HG02943 (cell line): Measurements from ENCODE around the gene PDS5A.
"Not testable (repeated sequence)": the region's sequence is repeated elsewhere in the genome, so short reads cannot be mapped to it uniquely, and the experiment has no call there.

ENCODE experiments used
- ATAC-seq: cut with Tn5 transposase; IDR thresholded peaks from one replicate; pipeline ENCODE4 v1.9.1; 2021; ENCODE audit warnings: mild to moderate bottlenecking, low read depth, moderate library complexity; ENCODE audit not compliant: unreplicated experiment

The PDS5A gene

GRCh38 chr4:39970671-39971640, 6.8 kb downstream of the PDS5A start:
- ATAC-seq: no peak

- ATAC-seq: no peak
These were observed 14.1 kb downstream of the PDS5A start for GRCh38 chr4:39963656-39964055.

DNA sequence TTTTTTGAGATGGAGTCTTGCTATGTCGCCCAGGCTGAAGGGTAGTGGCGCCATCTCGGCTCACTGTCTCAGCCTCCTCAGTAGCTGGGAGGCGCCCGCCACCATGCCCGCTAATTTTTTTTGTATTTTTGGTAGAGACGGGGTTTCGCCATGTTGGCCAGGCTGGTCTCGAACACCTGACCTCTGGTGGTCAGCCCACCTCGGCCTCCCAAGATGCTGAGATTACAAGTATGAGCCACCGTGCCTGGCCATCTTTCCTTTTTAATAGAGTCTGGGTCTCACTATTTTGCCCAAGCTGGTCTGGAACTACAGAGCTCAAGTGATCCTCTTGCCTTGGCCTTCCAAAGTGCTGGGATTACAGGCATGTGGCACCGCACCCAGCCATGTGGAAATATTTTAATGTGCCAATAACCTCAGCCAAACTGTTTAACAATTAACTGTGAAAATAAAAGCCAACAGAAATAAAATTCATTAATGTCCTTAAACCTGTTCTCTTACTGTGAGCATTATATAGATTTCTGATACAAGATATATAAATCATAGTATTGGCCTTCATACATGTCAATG, 16.3 kb downstream of the PDS5A start:
- no peak for ATAC-seq

DNA sequence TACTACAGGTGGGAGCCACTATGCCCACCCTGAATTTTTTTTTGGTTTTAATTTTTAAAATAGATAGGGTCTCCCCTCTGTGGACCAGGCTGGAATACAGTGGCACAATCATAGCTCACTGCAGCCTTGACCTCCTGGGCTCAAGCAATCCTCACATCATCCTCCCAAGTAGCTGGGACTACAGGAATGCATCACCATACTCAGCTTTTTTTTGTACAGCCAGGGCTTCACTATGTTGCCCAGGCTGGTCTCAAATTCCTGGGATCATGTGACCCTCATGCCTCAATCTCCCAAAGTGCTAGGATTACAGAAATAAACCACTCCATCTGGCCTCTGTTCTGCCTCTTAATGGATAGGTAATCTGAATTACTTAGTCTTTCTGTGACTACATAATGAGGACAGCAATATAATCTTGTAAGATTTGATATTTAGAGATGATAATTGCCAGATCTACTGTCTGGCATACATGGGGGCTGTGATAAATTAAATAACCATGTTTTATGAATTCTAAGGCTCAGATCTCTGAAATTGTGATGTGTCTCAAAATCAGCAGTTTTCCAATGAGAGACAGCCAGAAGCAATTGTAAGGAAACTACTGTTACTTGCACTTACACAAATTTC, 26.7 kb downstream of the PDS5A start:
- no peak for ATAC-seq

- ATAC-seq: no peak
These were observed 29.7 kb downstream of the PDS5A start for GRCh38 chr4:39947963-39948362.

DNA sequence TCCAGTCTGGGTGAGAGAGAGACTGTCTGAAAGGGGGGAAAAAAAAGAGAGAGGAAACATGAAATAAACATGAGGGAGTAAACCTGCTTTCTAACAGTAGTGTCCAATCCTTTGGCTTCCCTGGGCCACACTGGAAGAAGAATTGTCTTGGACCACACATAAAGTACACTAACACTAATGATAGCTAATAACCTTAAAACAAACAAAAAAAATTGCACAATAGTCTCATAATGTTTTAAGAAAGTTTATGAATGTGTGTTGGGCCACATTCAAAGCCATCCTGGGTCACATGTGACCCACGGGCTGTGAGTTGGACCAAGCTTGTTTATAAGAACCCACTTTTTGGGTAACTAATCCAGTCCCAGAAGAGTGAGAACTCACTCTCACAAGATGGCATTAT, 30.3 kb downstream of the PDS5A start:
- no peak for ATAC-seq

DNA sequence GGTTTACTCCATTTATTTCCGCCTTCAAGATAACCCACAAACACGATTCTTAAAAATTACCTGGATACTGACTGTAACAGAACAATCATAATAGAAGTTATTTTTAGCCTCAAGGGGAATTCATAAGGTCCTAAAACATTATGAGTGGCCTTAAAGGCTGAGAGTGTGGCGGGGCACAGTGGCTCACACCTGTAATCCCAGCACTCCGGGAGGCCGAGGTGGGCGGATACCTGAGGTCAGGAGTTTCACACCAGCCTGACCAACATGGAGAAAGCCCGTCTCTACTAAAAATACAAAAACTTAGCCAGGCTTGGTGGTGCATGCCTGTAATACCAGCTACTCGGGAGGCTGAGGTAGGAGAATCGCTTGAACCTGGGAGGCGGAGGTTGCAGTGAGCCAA, 33.5 kb downstream of the PDS5A start:
- ATAC-seq: not testable (repeated sequence)

GRCh38 chr4:39942507-39942906, 35.2 kb downstream of the PDS5A start:
- no peak for ATAC-seq

DNA sequence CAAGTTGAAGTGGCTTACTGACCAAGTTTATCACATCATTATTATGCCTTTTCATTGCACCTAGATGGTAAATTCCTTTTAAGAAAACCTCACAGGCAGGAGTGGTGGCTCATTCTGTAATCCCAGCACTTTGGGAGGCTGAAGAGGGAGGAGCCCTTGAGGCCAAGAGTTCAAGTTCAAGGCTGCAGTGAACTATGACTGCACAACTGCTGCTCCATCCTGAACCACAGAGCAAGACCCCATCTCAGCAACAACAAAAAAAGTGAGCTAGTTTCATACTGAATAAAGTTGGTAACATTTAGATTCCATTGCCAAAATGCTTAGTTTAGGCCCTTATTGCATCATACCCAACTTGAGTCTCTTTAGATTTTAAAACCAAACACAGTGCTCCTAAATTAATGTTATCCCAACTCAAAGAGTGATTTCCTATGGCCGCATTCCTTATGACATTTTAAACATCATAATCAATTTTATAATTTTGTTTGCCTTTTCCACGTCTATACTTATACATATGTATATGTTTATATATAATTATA, 36.0 kb downstream of the PDS5A start:
- ATAC-seq: no peak

- ATAC-seq: no peak
These were observed 39.9 kb downstream of the PDS5A start for GRCh38 chr4:39937683-39938268.

- ATAC-seq: no peak
These were observed 40.9 kb downstream of the PDS5A start for GRCh38 chr4:39936565-39937418.

DNA sequence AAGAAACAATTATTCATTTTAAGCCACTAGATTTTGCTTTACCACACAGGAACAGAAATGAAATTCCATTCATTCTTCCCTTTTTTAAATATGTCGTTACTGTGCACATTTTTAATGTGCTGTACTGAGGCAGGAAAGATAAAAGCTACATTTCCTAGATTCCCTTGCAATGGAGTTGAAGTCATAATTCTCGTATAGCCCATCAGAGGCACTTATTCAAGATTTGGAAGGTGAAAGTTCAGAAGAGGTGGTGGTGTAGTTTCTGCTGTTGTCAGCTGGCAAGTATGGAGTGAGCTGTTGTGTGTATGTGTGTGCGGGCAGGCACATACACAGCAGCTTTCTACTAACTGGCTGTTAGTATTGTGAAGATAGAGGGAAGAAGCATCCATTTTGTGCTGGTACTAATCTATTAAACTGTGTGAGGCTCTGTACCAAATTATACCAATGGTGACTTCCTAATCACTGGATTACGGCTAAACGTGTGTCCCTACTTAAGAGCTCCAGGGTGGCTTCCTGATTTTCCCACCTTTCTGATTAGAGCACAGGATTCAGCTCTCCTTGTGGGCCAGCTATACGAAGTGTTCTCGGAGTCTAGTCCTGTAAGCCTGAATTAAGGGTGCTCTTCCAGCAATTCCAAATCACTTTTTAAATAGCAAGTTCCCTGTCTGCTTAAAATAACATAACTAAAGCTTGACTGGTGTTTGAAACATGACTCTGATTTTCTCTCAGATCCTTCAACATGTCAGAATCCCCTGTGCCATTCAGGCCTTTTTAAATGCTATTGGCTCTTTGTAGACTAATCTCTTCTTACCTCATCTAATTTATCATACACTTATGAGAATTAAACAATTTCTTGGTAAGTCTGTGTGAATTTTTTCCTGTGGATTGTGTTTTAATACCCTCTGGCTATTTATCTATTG, 43.8 kb downstream of the PDS5A start:
- no peak for ATAC-seq

GRCh38 chr4:39932776-39933402, 44.8 kb downstream of the PDS5A start:
- ATAC-seq: no peak

GRCh38 chr4:39931441-39931901, 46.2 kb downstream of the PDS5A start:
- no peak for ATAC-seq

DNA sequence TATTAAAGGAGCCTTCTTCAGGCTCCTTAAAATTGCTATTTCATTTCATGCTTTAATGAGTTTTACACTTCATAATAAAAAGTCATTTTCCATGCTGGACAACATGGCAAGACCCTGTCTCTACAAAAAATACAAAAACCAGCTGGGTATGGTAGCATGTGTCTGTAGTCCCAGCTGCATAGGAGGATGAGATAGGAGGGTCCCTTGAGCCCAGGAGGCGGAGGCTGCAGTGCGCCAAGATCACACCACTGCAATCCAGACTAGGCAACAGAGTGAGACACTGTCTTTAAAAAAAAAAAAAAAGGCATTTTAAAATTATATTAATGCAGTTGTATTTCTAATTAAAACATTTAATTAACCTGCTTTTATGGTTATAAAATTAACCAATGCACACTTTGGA, 49.2 kb downstream of the PDS5A start:
- ATAC-seq: no peak

DNA sequence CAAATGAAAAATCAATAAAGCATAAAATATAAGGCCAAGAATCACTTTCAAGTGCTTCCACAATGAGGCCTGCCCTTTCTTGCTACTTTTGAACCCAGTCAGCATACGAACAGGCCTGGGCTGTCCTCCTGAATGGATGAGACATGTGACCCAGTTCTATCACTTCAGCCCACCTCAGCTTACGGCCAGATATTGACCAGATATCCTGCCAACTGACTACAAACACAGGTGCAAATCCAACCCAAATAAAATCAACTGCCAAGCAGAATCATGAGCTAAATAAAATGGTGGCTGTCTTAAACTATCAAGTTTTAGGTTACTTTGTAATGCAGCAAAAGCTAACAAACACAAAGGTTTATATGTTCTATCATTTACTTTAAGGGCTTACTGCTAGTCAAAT, 53.7 kb downstream of the PDS5A start:
- ATAC-seq: no peak

GRCh38 chr4:39922399-39922798, 55.3 kb downstream of the PDS5A start:
- ATAC-seq: no peak

DNA sequence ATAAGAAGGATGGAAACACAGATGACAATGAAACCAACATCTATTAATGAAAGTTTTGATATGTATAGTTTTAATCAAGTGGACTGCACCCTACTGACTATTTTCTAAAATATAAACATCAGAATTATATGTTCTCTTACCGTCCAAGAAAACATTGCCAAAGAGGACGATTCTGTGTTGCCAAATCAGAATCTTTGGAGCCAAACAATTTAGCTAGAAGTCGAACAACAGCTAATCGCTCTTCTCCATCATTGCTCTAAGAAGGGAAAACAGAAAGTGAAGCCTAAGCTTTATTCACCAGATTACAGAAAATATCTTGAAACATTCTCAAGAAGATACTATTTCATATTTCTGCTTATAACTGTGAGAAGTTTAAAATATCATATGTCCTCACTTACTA, 64.2 kb downstream of the PDS5A start:
- no peak for ATAC-seq
